ENCODE data around the gene MPP2. TPM values are rescaled to one million over a fixed set of nuclear protein-coding genes. Genes with fewer than 3 reads are reported as not detected.
A peak's percentile ranks its signal among the peaks of the same experiment; 100 is the strongest.
"Not testable (repeated sequence)": the region's sequence is repeated elsewhere in the genome, so short reads cannot be mapped to it uniquely, and the experiment has no call there.

MPP2 gene
- total RNA-seq, 1 donor from 2014 or later, result 51.6 TPM

GRCh38 chr17:43932357-43932756 lies 25.0 kb upstream of the MPP2 start:
- H3K4me3 Mint-ChIP-seq (ENCODE audit: unreplicated experiment), result no peak overlapping the region
- TF ChIP-seq CTCF (IDR thresholded peaks at IDR 0.05; ENCODE audit: partially characterized antibody, unreplicated experiment), result no peak
- no peak overlapping the region for H3K27ac Mint-ChIP-seq (ENCODE audit: unreplicated experiment)
- peaks cover 2% of the 10 kb centered on the region for H3K27me3 Mint-ChIP-seq (ENCODE audit: unreplicated experiment)
- DNase-seq, result no peak
- H3K36me3 Mint-ChIP-seq (ENCODE audit: unreplicated experiment), result no peaks in the 10 kb centered on the region
- H3K9me3 Mint-ChIP-seq (ENCODE audit: unreplicated experiment), result no peaks in the 10 kb centered on the region
- no peaks in the 10 kb centered on the region for H3K4me1 Mint-ChIP-seq (ENCODE audit: low read depth, unreplicated experiment)

GRCh38 chr17:43931062-43931571 lies 23.8 kb upstream of the MPP2 start:
- TF ChIP-seq CTCF (IDR thresholded peaks at IDR 0.05; ENCODE audit: partially characterized antibody, unreplicated experiment), result no peak
- no peak overlapping the region for H3K27ac Mint-ChIP-seq (ENCODE audit: unreplicated experiment)
- peaks cover 5% of the 10 kb centered on the region for H3K36me3 Mint-ChIP-seq (ENCODE audit: unreplicated experiment)
- peaks cover 2% of the 10 kb centered on the region for H3K9me3 Mint-ChIP-seq (ENCODE audit: unreplicated experiment)
- peaks cover 4% of the 10 kb centered on the region for H3K4me1 Mint-ChIP-seq (ENCODE audit: low read depth, unreplicated experiment)
- H3K27me3 Mint-ChIP-seq (ENCODE audit: unreplicated experiment), result peaks cover 4% of the 10 kb centered on the region
- no peak for DNase-seq
- no peak overlapping the region for H3K4me3 Mint-ChIP-seq (ENCODE audit: unreplicated experiment)

- Mint-ChIP-seq H3K4me3 (ENCODE audit: unreplicated experiment) (no peak overlapping the region), H3K9me3 (ENCODE audit: unreplicated experiment) (peaks cover 5% of the 10 kb centered on the region), H3K27me3 (ENCODE audit: unreplicated experiment) (peaks cover 4% of the 10 kb centered on the region), H3K27ac (ENCODE audit: unreplicated experiment) (no peak overlapping the region), H3K4me1 (ENCODE audit: low read depth, unreplicated experiment) (peaks cover 4% of the 10 kb centered on the region), H3K36me3 (ENCODE audit: unreplicated experiment) (peaks cover 10% of the 10 kb centered on the region)
- no peak for DNase-seq
- no peak for TF ChIP-seq CTCF (IDR thresholded peaks at IDR 0.05; ENCODE audit: partially characterized antibody, unreplicated experiment)
These were observed 21.3 kb upstream of the MPP2 start for GRCh38 chr17:43928609-43929008.

GRCh38 chr17:43927929-43928328 lies 20.6 kb upstream of the MPP2 start:
- not testable (repeated sequence) for H3K4me1 Mint-ChIP-seq (ENCODE audit: low read depth, unreplicated experiment); H3K27me3 Mint-ChIP-seq (ENCODE audit: unreplicated experiment); DNase-seq; H3K36me3 Mint-ChIP-seq (ENCODE audit: unreplicated experiment); H3K4me3 Mint-ChIP-seq (ENCODE audit: unreplicated experiment); H3K27ac Mint-ChIP-seq (ENCODE audit: unreplicated experiment); H3K9me3 Mint-ChIP-seq (ENCODE audit: unreplicated experiment)

- Mint-ChIP-seq H3K4me3 (ENCODE audit: unreplicated experiment) (peak overlapping the region; percentile 88), H3K27me3 (ENCODE audit: unreplicated experiment) (peaks cover 4% of the 10 kb centered on the region), H3K4me1 (ENCODE audit: low read depth, unreplicated experiment) (peaks cover 4% of the 10 kb centered on the region), H3K27ac (ENCODE audit: unreplicated experiment) (no peak overlapping the region), H3K9me3 (ENCODE audit: unreplicated experiment) (peaks cover 5% of the 10 kb centered on the region), H3K36me3 (ENCODE audit: unreplicated experiment) (peaks cover 10% of the 10 kb centered on the region)
- no peak for TF ChIP-seq CTCF (IDR thresholded peaks at IDR 0.05; ENCODE audit: partially characterized antibody, unreplicated experiment)
- peak; percentile 42 for DNase-seq
These were observed 19.9 kb upstream of the MPP2 start for GRCh38 chr17:43927060-43927864.
